ENCODE results near the gene NT5C1B.

NT5C1B gene

GRCh38 chr2:18603854-18604530, 14.6 kb upstream of the NT5C1B start:
- no peak overlapping the region for H3K14ac ChIP-seq (ENCODE audit: low read length)
- no peaks in the 10 kb centered on the region for H3K79me1 ChIP-seq (ENCODE audit: low read depth, low read length)
- H2BK120ac ChIP-seq (ENCODE audit: low read depth, low read length) = no peak overlapping the region
- no peak overlapping the region for H4K91ac ChIP-seq (ENCODE audit: low read depth, low read length, poor library complexity)
- no peak overlapping the region for H3K4me3 ChIP-seq (ENCODE audit: low read length in 2 of 2)
- no peak overlapping the region for H4K8ac ChIP-seq (ENCODE audit: low read depth, low read length)
- H2BK15ac ChIP-seq (ENCODE audit: low read length) = no peak overlapping the region
- H3K36me3 ChIP-seq (replicated peaks in 1 of 2; ENCODE audit: control insufficient read depth in 2 of 2, insufficient read depth in 2 of 2, low read length in 2 of 2) = no peaks in the 10 kb centered on the region
- WGBS, 2 donors (ENCODE audit: extremely low coverage in 2 of 2, insufficient read length in 2 of 2, insufficient replicate concordance in 1 of 2) = no CpG with 5 or more reads among the region's 3 CpGs
- no peak overlapping the region for H3K18ac ChIP-seq (ENCODE audit: low read length)
- H3K9me3 ChIP-seq (replicated peaks in 1 of 2; ENCODE audit: control insufficient read depth in 2 of 2, insufficient read depth in 1 of 2, low read depth in 1 of 2, low read length in 2 of 2) = no peaks in the 10 kb centered on the region
- H3K23ac ChIP-seq (ENCODE audit: low read depth, low read length, poor library complexity) = no peak overlapping the region
- no peak overlapping the region for H2AFZ ChIP-seq (ENCODE audit: low read length)
- H2AK5ac ChIP-seq (ENCODE audit: low read depth, low read length) = no peak overlapping the region
- H3K27me3 ChIP-seq (ENCODE audit: control insufficient read depth in 3 of 3, insufficient read depth in 3 of 3, low read depth in 1 of 3, low read length in 3 of 3) = no peaks in the 10 kb centered on the region
- DNase-seq (ENCODE audit: low spot score) = no peak
- H3K27ac ChIP-seq (replicated peaks; ENCODE audit: low read length) = no peak overlapping the region
- no peak overlapping the region for H2BK5ac ChIP-seq (ENCODE audit: low read length)
- no peak overlapping the region for H3K4ac ChIP-seq (ENCODE audit: low read length)
- H2BK12ac ChIP-seq (ENCODE audit: low read length) = no peak overlapping the region
- no peak overlapping the region for H3K4me2 ChIP-seq (ENCODE audit: insufficient read depth, low read length, poor library complexity, severe bottlenecking)
- H3K9ac ChIP-seq (ENCODE audit: low read depth, low read length, poor library complexity) = no peak overlapping the region
- no peaks in the 10 kb centered on the region for H3K4me1 ChIP-seq (ENCODE audit: control insufficient read depth in 2 of 2, insufficient read depth in 1 of 2, low read depth in 1 of 2, low read length in 2 of 2)

DNA sequence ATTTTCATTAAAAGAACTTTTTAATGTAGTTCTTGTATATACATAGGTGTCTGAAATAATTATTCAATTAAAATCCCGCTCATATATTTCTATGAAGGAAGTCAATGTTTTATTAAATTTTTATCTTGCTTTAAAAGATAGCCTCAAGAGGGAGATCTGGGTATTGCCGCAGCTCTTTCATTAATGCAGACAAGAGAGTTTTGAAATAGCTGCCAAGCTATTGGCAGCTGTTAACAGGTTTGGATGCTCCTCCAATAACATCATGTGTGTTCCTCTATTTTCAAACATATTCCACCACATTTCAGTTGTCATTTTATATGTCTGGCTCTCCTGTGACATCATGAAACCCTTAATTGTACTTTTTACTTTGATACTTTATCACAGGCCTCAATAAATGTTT, 12.9 kb upstream of the NT5C1B start:
- no peak overlapping the region for H4K8ac ChIP-seq (ENCODE audit: low read depth, low read length)
- no peak overlapping the region for H3K18ac ChIP-seq (ENCODE audit: low read length)
- H3K4me3 ChIP-seq (ENCODE audit: low read length in 2 of 2) = no peak overlapping the region
- no peaks in the 10 kb centered on the region for H3K27me3 ChIP-seq (ENCODE audit: control insufficient read depth in 3 of 3, insufficient read depth in 3 of 3, low read depth in 1 of 3, low read length in 3 of 3)
- H3K79me1 ChIP-seq (ENCODE audit: low read depth, low read length) = no peaks in the 10 kb centered on the region
- no peak overlapping the region for H2BK5ac ChIP-seq (ENCODE audit: low read length)
- no peak overlapping the region for H2AK5ac ChIP-seq (ENCODE audit: low read depth, low read length)
- no peaks in the 10 kb centered on the region for H3K4me1 ChIP-seq (ENCODE audit: control insufficient read depth in 2 of 2, insufficient read depth in 1 of 2, low read depth in 1 of 2, low read length in 2 of 2)
- H3K9me3 ChIP-seq (replicated peaks in 1 of 2; ENCODE audit: control insufficient read depth in 2 of 2, insufficient read depth in 1 of 2, low read depth in 1 of 2, low read length in 2 of 2) = no peaks in the 10 kb centered on the region
- H3K36me3 ChIP-seq (replicated peaks in 1 of 2; ENCODE audit: control insufficient read depth in 2 of 2, insufficient read depth in 2 of 2, low read length in 2 of 2) = no peaks in the 10 kb centered on the region
- no peak overlapping the region for H3K23ac ChIP-seq (ENCODE audit: low read depth, low read length, poor library complexity)
- no peak for DNase-seq (ENCODE audit: low spot score)
- no peak overlapping the region for H3K9ac ChIP-seq (ENCODE audit: low read depth, low read length, poor library complexity)
- H3K27ac ChIP-seq (replicated peaks; ENCODE audit: low read length) = no peak overlapping the region
- H2BK15ac ChIP-seq (ENCODE audit: low read length) = no peak overlapping the region
- no peak overlapping the region for H2BK12ac ChIP-seq (ENCODE audit: low read length)
- no peak overlapping the region for H4K91ac ChIP-seq (ENCODE audit: low read depth, low read length, poor library complexity)
- no peak overlapping the region for H2BK120ac ChIP-seq (ENCODE audit: low read depth, low read length)
- H3K4me2 ChIP-seq (ENCODE audit: insufficient read depth, low read length, poor library complexity, severe bottlenecking) = no peak overlapping the region
- H3K14ac ChIP-seq (ENCODE audit: low read length) = no peak overlapping the region
- no peak overlapping the region for H2AFZ ChIP-seq (ENCODE audit: low read length)
- no peak overlapping the region for H3K4ac ChIP-seq (ENCODE audit: low read length)
- no CpG with 5 or more reads among the region's 2 CpGs for whole genome bisulfite sequencing, 2 donors (ENCODE audit: extremely low coverage in 2 of 2, insufficient read length in 2 of 2, insufficient replicate concordance in 1 of 2)

DNA sequence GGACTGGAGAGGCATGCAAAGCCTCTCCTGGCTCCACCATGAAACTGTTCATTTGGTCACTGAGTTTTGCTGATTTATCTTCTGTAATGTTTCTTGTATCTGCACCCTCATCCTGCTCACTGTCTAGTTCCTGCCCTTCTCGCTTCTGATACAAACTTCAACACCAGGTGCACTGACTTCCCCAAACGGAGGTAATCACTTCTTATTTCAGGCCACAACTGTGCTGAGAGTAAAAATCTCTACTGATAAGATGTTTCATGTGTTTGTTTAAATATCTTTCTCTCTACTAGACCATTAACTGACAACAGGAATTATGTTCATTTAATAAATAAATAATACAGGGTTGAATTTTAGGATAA, 10.9 kb upstream of the NT5C1B start:
- no CpG with 5 or more reads among the region's 2 CpGs for WGBS, 2 donors (ENCODE audit: extremely low coverage in 2 of 2, insufficient read length in 2 of 2, insufficient replicate concordance in 1 of 2)
- no peak overlapping the region for H3K14ac ChIP-seq (ENCODE audit: low read length)
- H2BK12ac ChIP-seq (ENCODE audit: low read length) = no peak overlapping the region
- no peak overlapping the region for H4K91ac ChIP-seq (ENCODE audit: low read depth, low read length, poor library complexity)
- no peak overlapping the region for H2BK120ac ChIP-seq (ENCODE audit: low read depth, low read length)
- no peak overlapping the region for H4K8ac ChIP-seq (ENCODE audit: low read depth, low read length)
- no peak overlapping the region for H3K4me2 ChIP-seq (ENCODE audit: insufficient read depth, low read length, poor library complexity, severe bottlenecking)
- H3K4me3 ChIP-seq (ENCODE audit: low read length in 2 of 2) = no peak overlapping the region
- H2BK15ac ChIP-seq (ENCODE audit: low read length) = no peak overlapping the region
- no peak overlapping the region for H3K23ac ChIP-seq (ENCODE audit: low read depth, low read length, poor library complexity)
- no peaks in the 10 kb centered on the region for H3K36me3 ChIP-seq (replicated peaks in 1 of 2; ENCODE audit: control insufficient read depth in 2 of 2, insufficient read depth in 2 of 2, low read length in 2 of 2)
- H2AK5ac ChIP-seq (ENCODE audit: low read depth, low read length) = no peak overlapping the region
- H3K79me1 ChIP-seq (ENCODE audit: low read depth, low read length) = no peaks in the 10 kb centered on the region
- H2BK5ac ChIP-seq (ENCODE audit: low read length) = no peak overlapping the region
- no peaks in the 10 kb centered on the region for H3K4me1 ChIP-seq (ENCODE audit: control insufficient read depth in 2 of 2, insufficient read depth in 1 of 2, low read depth in 1 of 2, low read length in 2 of 2)
- H3K4ac ChIP-seq (ENCODE audit: low read length) = no peak overlapping the region
- H3K18ac ChIP-seq (ENCODE audit: low read length) = no peak overlapping the region
- no peak overlapping the region for H2AFZ ChIP-seq (ENCODE audit: low read length)
- no peak overlapping the region for H3K9ac ChIP-seq (ENCODE audit: low read depth, low read length, poor library complexity)
- DNase-seq (ENCODE audit: low spot score) = no peak
- H3K9me3 ChIP-seq (replicated peaks in 1 of 2; ENCODE audit: control insufficient read depth in 2 of 2, insufficient read depth in 1 of 2, low read depth in 1 of 2, low read length in 2 of 2) = no peaks in the 10 kb centered on the region
- H3K27ac ChIP-seq (replicated peaks; ENCODE audit: low read length) = no peak overlapping the region
- H3K27me3 ChIP-seq (ENCODE audit: control insufficient read depth in 3 of 3, insufficient read depth in 3 of 3, low read depth in 1 of 3, low read length in 3 of 3) = no peaks in the 10 kb centered on the region

- Histone ChIP-seq H2BK120ac (ENCODE audit: low read depth, low read length) (no peak overlapping the region), H3K79me1 (ENCODE audit: low read depth, low read length) (no peaks in the 10 kb centered on the region), H3K4ac (ENCODE audit: low read length) (no peak overlapping the region), H3K18ac (ENCODE audit: low read length) (no peak overlapping the region), H3K27ac (replicated peaks; ENCODE audit: low read length) (no peak overlapping the region), H3K14ac (ENCODE audit: low read length) (no peak overlapping the region), H3K27me3 (ENCODE audit: control insufficient read depth in 3 of 3, insufficient read depth in 3 of 3, low read depth in 1 of 3, low read length in 3 of 3) (no peaks in the 10 kb centered on the region), H2BK15ac (ENCODE audit: low read length) (no peak overlapping the region), H3K36me3 (replicated peaks in 1 of 2; ENCODE audit: control insufficient read depth in 2 of 2, insufficient read depth in 2 of 2, low read length in 2 of 2) (no peaks in the 10 kb centered on the region), H4K8ac (ENCODE audit: low read depth, low read length) (no peak overlapping the region), H3K9me3 (replicated peaks in 1 of 2; ENCODE audit: control insufficient read depth in 2 of 2, insufficient read depth in 1 of 2, low read depth in 1 of 2, low read length in 2 of 2) (no peaks in the 10 kb centered on the region), H2BK12ac (ENCODE audit: low read length) (no peak overlapping the region), H3K4me1 (ENCODE audit: control insufficient read depth in 2 of 2, insufficient read depth in 1 of 2, low read depth in 1 of 2, low read length in 2 of 2) (no peaks in the 10 kb centered on the region), H2AFZ (ENCODE audit: low read length) (no peak overlapping the region), H2BK5ac (ENCODE audit: low read length) (no peak overlapping the region), H4K91ac (ENCODE audit: low read depth, low read length, poor library complexity) (no peak overlapping the region), H3K4me3 (ENCODE audit: low read length in 2 of 2) (no peak overlapping the region), H3K23ac (ENCODE audit: low read depth, low read length, poor library complexity) (no peak overlapping the region), H2AK5ac (ENCODE audit: low read depth, low read length) (no peak overlapping the region), H3K9ac (ENCODE audit: low read depth, low read length, poor library complexity) (no peak overlapping the region), H3K4me2 (ENCODE audit: insufficient read depth, low read length, poor library complexity, severe bottlenecking) (no peak overlapping the region)
- WGBS, 2 donors (ENCODE audit: extremely low coverage in 2 of 2, insufficient read length in 2 of 2, insufficient replicate concordance in 1 of 2) = no CpG with 5 or more reads among the region's 2 CpGs
- no peak for DNase-seq (ENCODE audit: low spot score)
Observed at GRCh38 chr2:18599509-18600254, 10.3 kb upstream of the NT5C1B start.

Data from neuronal stem cell (in vitro differentiated cells).